Measurements from ENCODE around the gene CEP350.

CEP350 gene
- 196 to 380 reads per million in 2 donors for total RNA-seq

GRCh38 chr1:179954493-179955286 is at the start of gene CEP350:
CEP350 (plus strand) TSS chr1:179954810; CDS start chr1:179986182, 31,372 bp downstream.
- DNase-seq: peak; percentile 97

GRCh38 chr1:179910934-179911333 is 43.7 kb upstream of the CEP350 start:
- DNase-seq: no peak

GRCh38 chr1:179911812-179912211 is 42.8 kb upstream of the CEP350 start:
- DNase-seq: no peak

- no peak for DNase-seq
These were observed 36.8 kb upstream of the CEP350 start for GRCh38 chr1:179917601-179918429.

- no peak for DNase-seq
These were observed 33.1 kb upstream of the CEP350 start for GRCh38 chr1:179921472-179921871.

GRCh38 chr1:179921981-179922872 is 32.4 kb upstream of the CEP350 start:
- DNase-seq: no peak

GRCh38 chr1:179923029-179923428 is 31.6 kb upstream of the CEP350 start:
- DNase-seq: no peak

- DNase-seq: no peak
These were observed 30.3 kb upstream of the CEP350 start for GRCh38 chr1:179924268-179924667.

- DNase-seq: no peak
These were observed 29.3 kb upstream of the CEP350 start for GRCh38 chr1:179925302-179925701.

- DNase-seq: no peak
These were observed 28.4 kb upstream of the CEP350 start for GRCh38 chr1:179925922-179926849.

- DNase-seq: no peak
These were observed 27.8 kb upstream of the CEP350 start for GRCh38 chr1:179926850-179927205.

- DNase-seq: no peak
These were observed 24.4 kb upstream of the CEP350 start for GRCh38 chr1:179929955-179930798.

GRCh38 chr1:179930867-179931266 is 23.7 kb upstream of the CEP350 start:
- DNase-seq: no peak

GRCh38 chr1:179933219-179933618 is 21.4 kb upstream of the CEP350 start:
- no peak for DNase-seq

- DNase-seq: no peak
These were observed 18.6 kb upstream of the CEP350 start for GRCh38 chr1:179935909-179936496.

GRCh38 chr1:179937668-179938254 is 16.8 kb upstream of the CEP350 start:
- DNase-seq: no peak

GRCh38 chr1:179938752-179939151 is 15.9 kb upstream of the CEP350 start:
- DNase-seq: no peak

- no peak for DNase-seq
These were observed 14.7 kb upstream of the CEP350 start for GRCh38 chr1:179939941-179940340.

- no peak for DNase-seq
These were observed 13.2 kb upstream of the CEP350 start for GRCh38 chr1:179941454-179941853.

- no peak for DNase-seq
These were observed 4.0 kb upstream of the CEP350 start for GRCh38 chr1:179950651-179951050.

All from T-helper 9 cell (primary cell).